HEK293 (cell line): Measurements from ENCODE around the gene DDX20.

ENCODE experiments used
- CTCF ChIP-seq: fragments of 450-650 bp; formaldehyde crosslinking; IDR thresholded peaks from 2 replicates; pipeline ENCODE4 v1.5.1; 2016; ENCODE audit warnings: missing biosample characterization, missing genetic modification characterization
- KLF10 ChIP-seq: fragments of 450-650 bp; IDR thresholded peaks from 2 replicates; pipeline ENCODE4 v1.5.1; 2018; ENCODE audit warnings: missing biosample characterization, mild to moderate bottlenecking, missing genetic modification characterization
- REST ChIP-seq: fragments of 450-650 bp; formaldehyde crosslinking; IDR thresholded peaks from 2 replicates; pipeline ENCODE4 v1.5.1; 2016; ENCODE audit warnings: missing biosample characterization, missing genetic modification characterization
- ZBTB1 ChIP-seq: fragments of 450-650 bp; formaldehyde crosslinking; IDR thresholded peaks from 2 replicates; pipeline ENCODE4 v1.5.1; 2016; ENCODE audit warnings: missing biosample characterization, missing genetic modification characterization
- ZNF175 ChIP-seq: fragments of 450-650 bp; formaldehyde crosslinking; IDR thresholded peaks from 2 replicates; pipeline ENCODE4 v1.5.1; 2016; ENCODE audit warnings: missing biosample characterization, missing genetic modification characterization
- ZNF302 ChIP-seq: fragments of 450-650 bp; formaldehyde crosslinking; IDR thresholded peaks from 2 replicates; pipeline ENCODE4 v1.5.1; 2016; ENCODE audit warnings: missing biosample characterization, missing genetic modification characterization, low read depth
- ZNF48 ChIP-seq: fragments of 450-650 bp; formaldehyde crosslinking; IDR thresholded peaks from 2 replicates; pipeline ENCODE4 v1.5.1; 2016; ENCODE audit warnings: missing biosample characterization, missing genetic modification characterization
- ZNF501 ChIP-seq: fragments of 450-650 bp; formaldehyde crosslinking; IDR thresholded peaks from 2 replicates; pipeline ENCODE4 v1.5.1; 2016; ENCODE audit warnings: missing biosample characterization, missing genetic modification characterization
- ZNF530 ChIP-seq: fragments of 450-650 bp; formaldehyde crosslinking; IDR thresholded peaks from 2 replicates; pipeline ENCODE4 v1.5.1; 2016; ENCODE audit warnings: low read depth, missing biosample characterization, missing genetic modification characterization
- TF ChIP-seq, protein P1 (sequence below): fragments of 450-650 bp; formaldehyde crosslinking; IDR thresholded peaks from 2 replicates; pipeline ENCODE4 v1.5.0; 2017; ENCODE audit warnings: missing biosample characterization, missing genetic modification characterization, borderline replicate concordance
- TF ChIP-seq, protein P2 (sequence below): fragments of 450-650 bp; formaldehyde crosslinking; IDR thresholded peaks from 2 replicates; pipeline ENCODE4 v1.5.1; 2016; ENCODE audit warnings: missing biosample characterization, missing genetic modification characterization
- TF ChIP-seq, protein P3 (sequence below): fragments of 450-650 bp; formaldehyde crosslinking; IDR thresholded peaks from 2 replicates; pipeline ENCODE4 v1.5.1; 2016; ENCODE audit warnings: missing biosample characterization, missing genetic modification characterization

- TF ChIP-seq, protein P1, sequence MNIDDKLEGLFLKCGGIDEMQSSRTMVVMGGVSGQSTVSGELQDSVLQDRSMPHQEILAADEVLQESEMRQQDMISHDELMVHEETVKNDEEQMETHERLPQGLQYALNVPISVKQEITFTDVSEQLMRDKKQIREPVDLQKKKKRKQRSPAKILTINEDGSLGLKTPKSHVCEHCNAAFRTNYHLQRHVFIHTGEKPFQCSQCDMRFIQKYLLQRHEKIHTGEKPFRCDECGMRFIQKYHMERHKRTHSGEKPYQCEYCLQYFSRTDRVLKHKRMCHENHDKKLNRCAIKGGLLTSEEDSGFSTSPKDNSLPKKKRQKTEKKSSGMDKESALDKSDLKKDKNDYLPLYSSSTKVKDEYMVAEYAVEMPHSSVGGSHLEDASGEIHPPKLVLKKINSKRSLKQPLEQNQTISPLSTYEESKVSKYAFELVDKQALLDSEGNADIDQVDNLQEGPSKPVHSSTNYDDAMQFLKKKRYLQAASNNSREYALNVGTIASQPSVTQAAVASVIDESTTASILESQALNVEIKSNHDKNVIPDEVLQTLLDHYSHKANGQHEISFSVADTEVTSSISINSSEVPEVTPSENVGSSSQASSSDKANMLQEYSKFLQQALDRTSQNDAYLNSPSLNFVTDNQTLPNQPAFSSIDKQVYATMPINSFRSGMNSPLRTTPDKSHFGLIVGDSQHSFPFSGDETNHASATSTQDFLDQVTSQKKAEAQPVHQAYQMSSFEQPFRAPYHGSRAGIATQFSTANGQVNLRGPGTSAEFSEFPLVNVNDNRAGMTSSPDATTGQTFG (tag by site-specific recombination): no peak
- TF ChIP-seq ZNF501 (tag by site-specific recombination) (no peak), CTCF (no peak), ZBTB1 (tag by site-specific recombination) (no peak), ZNF48 (no peak), ZNF530 (tag by site-specific recombination) (no peak), KLF10 (no peak), REST (no peak), ZNF175 (tag by site-specific recombination) (no peak), ZNF302 (tag by site-specific recombination) (no peak)
- TF ChIP-seq, protein P2, sequence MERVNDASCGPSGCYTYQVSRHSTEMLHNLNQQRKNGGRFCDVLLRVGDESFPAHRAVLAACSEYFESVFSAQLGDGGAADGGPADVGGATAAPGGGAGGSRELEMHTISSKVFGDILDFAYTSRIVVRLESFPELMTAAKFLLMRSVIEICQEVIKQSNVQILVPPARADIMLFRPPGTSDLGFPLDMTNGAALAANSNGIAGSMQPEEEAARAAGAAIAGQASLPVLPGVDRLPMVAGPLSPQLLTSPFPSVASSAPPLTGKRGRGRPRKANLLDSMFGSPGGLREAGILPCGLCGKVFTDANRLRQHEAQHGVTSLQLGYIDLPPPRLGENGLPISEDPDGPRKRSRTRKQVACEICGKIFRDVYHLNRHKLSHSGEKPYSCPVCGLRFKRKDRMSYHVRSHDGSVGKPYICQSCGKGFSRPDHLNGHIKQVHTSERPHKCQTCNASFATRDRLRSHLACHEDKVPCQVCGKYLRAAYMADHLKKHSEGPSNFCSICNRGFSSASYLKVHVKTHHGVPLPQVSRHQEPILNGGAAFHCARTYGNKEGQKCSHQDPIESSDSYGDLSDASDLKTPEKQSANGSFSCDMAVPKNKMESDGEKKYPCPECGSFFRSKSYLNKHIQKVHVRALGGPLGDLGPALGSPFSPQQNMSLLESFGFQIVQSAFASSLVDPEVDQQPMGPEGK (tag by site-specific recombination): no peak
- TF ChIP-seq, protein P3, sequence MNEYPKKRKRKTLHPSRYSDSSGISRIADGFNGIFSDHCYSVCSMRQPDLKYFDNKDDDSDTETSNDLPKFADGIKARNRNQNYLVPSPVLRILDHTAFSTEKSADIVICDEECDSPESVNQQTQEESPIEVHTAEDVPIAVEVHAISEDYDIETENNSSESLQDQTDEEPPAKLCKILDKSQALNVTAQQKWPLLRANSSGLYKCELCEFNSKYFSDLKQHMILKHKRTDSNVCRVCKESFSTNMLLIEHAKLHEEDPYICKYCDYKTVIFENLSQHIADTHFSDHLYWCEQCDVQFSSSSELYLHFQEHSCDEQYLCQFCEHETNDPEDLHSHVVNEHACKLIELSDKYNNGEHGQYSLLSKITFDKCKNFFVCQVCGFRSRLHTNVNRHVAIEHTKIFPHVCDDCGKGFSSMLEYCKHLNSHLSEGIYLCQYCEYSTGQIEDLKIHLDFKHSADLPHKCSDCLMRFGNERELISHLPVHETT (tag by site-specific recombination): no peak
These were observed 28.7 kb downstream of the DDX20 start for GRCh38 chr1:111784273-111784901.
